ENCODE measurements around the gene GK.
"Not testable (repeated sequence)": the region's sequence is repeated elsewhere in the genome, so short reads cannot be mapped to it uniquely, and the experiment has no call there.

GK gene

DNA sequence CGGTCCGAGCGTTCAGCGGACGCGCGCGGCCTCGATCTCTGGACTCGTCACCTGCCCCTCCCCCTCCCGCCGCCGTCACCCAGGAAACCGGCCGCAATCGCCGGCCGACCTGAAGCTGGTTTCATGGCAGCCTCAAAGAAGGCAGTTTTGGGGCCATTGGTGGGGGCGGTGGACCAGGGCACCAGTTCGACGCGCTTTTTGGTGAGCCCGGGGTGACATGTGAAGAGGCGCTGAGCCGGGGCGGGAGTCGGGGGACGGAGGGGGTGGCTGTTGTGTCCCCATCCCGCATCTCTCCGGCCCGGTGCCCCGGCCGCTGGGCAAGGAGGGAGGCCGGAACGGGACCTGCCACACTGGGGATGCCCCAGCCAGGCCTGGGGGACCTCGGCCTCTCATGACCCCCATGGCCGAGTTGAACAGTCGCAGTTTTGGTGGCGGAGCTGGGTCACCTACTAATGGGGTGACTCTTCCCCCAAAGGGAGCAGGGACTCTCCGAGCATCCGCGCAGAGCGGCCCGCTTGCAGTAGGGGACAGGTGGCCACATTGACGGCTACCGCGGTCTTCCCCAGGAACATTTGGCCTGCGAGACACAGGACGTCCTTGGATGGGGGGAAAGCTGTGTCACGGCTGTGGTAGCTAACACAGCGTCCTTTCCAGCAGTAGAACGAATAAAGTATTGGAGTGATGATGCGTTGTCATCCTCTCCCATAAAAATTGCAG lies at the start of gene GK:
GK (plus strand) TSS at position 9 of the 717 bp plus-strand sequence; CDS start at position 124, 115 bp downstream.
- FAIRE-seq, result no peak

DNA sequence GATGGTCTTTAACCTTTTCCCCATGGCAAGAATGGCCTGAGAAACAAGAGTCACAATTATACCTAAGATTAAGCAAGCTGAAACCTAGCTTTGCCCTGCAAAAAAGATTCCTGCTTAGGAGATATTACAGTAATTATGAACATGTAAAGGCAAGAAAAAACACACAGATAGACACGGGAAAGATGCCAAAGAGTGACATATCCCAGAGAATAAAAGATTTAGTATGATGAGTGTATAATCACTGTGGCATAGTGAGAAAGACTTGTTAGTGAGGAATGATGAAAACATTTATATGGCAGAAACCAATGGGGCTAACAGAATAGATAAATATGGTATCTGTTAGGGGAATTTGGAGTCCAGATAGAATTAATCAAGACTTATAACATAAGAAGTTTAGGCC lies 46.1 kb upstream of the GK start:
- no peak for FAIRE-seq

DNA sequence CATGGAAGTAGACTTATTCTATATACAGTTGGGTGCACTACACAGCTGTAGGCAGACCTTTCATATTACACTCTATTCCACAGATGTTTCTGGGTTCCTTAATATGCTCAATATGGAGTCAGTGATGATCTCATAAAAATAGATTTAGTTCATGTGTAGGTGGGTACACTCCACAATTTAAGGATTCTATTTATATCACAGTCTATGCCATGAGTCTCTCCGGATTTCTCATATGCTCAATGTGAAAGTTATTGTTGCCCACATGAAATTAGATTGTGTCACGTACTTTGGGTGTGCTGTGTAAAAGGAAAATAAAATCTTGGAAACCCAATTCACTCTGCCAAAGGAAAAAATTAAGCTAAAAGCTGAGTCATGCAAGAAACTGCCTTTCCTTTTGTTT lies 43.2 kb upstream of the GK start:
- FAIRE-seq, result no peak

DNA sequence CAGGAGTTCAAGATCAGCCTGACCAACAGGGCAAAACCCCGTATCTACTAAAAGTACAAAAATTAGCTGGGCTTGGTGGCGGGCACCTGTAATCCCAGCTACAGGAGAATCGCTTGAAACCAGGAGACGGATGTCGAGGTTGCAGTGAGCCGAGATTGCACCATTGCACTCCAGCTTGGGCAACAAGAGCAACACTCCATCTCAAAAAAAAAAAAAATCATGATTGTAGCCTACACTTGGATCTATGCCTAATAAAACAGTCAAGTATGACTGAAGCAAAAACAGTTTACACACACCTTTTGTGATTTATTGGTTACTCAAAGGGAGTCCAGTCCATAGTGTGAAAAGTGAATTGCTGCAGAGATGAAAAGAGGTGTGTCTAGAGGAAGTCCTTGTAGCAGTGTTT lies 41.0 kb upstream of the GK start:
- no peak for FAIRE-seq

DNA sequence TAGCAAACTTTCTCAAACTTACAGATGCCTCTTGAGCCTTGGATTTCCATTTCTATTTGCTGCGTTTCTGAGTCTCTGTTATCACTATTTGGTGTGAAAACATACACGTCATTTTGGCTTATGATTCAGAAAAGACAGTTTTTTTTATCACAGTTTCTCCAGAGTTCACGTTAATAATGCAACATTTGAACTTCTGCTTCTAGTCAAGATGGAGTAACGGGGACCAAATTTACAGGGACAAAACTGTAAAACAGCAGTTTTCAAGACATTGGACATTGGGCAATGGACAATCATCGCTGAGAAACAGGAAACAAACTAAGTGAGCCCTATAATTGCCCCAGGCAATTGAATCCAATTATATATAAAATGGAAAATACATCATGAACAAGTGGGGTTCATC lies 39.5 kb upstream of the GK start:
- no peak for FAIRE-seq

DNA sequence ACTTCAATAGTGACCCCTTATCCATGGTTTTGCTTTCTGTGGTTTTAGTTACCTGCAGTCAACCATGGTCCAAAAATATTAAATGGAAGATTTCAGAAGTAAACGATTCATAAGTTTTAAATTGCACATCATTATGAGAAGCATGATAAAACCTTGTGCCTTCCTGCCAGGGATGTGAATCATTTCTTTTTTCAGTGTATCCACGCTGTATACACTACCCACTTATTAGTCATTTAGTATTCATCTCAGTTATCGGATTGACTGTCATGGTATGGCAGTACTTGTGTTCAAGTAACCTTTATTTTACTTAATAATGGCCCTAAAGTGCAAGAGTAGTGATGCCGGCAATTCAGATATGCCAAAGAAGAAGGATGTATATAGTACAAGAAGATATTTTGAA lies 38.0 kb upstream of the GK start:
- FAIRE-seq, result no peak

DNA sequence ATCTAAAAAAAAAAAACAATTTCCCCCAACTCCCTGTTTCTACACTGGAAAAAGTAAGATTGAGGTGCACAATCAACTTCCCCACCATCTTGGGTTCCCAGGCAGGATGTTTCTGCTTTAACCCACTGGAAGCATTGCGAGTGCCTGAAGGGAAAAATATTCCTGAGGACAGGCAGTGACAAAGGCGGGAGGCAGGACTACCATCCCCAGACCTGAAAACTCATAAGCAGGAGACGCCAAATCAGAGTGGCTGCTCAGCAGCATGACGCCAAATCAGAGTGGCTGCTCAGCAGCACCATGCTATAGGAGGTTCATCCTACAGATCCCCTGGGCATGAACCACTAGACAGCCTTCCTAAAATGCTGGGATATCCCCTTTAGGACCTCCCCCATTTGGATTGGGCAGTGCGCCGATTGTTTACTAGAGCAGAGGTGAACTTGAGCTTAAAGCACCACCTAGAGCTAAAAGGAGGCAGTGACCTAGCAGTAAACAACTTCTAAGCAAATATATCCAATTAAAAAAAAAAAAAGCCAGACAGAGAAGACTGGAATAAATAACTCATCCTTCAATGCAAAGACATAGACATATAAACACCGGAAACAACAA lies 35.0 kb upstream of the GK start:
- no peak for FAIRE-seq

DNA sequence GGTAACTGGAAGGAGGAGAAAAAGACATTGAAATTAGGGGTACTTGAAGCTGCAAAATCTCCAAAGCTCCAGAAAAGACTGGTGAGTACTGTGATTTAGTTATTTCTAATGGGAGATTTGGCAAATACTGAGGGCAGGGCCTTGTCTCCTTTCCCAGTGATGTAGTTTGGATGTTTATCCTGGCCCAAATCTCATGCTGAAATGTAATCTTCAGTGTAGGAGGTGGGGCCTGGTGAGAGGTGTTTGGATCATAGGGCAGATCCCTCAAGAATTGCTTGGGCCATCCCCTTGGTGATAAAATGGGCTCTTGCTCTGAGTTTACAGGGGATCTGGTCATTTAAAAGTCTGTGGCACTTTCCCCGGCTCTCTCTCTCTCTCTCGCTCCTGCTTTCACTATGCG lies 33.1 kb upstream of the GK start:
- FAIRE-seq, result no peak

DNA sequence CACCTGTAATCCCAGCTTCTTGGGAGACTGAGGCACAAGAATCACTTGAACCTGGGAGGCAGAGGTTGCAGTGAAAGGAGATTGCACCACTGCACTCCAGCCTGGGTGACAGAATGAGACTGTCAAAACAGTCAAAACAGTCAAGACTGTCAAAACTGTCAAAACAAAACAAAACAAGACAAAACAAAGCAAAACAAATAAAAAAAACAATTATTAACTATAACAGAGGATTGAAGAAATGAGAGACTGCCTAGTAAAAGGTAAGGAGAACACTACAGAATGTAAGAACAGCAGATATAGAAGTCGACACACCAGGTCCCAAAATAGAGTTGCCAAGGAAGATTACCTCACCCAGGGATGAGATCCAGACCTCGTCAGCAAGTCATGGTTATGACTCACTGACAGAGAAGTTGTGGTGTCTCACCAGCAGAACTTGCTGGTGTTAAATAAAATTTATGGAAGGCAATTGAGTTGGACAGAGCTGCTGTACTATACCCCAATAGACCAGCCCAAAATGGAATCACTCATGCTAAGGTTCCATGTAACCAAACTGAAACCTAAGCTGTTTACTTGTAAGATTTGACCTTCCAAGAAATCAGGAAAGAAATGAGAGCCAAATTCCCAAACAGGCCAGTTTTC lies 32.1 kb upstream of the GK start:
- FAIRE-seq, result no peak

DNA sequence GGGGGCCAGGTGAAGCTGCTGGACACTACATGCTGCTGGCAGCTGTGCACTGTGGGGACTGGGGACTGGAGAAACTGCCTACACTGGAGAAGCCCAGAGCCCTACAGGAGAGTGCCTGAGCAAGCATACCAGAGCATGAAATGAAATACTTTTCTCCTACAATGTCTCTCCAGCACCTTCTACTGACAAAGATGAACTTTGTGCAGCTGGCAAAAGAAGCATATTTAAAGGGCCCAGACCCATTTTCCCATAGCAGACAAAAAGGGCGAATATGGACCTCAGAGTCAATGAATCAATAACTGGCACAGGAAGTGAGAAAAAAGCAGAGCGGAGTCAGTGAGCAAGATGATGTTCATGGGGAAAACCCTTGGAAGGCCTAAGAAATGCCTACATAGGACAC lies 30.9 kb upstream of the GK start:
- FAIRE-seq, result no peak

DNA sequence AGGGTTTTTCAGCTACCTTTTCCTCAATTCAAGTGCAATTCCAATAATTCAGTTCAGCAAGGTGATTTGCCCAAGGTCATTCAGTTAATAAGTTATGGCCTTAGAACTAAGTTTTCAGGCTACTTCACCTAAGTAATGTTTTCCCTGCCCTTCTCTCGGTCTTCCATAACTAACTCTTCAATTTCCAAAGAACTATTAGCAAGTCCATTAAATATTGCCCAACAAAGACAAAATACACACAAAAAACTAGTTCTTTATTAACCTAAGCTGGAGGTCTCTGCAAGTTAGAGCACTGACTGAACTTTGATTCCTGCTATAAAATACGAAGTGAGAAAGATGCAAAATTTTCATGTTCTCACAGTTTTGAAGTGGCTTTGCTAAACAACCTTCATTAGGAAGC lies 26.8 kb upstream of the GK start:
- no peak for FAIRE-seq

DNA sequence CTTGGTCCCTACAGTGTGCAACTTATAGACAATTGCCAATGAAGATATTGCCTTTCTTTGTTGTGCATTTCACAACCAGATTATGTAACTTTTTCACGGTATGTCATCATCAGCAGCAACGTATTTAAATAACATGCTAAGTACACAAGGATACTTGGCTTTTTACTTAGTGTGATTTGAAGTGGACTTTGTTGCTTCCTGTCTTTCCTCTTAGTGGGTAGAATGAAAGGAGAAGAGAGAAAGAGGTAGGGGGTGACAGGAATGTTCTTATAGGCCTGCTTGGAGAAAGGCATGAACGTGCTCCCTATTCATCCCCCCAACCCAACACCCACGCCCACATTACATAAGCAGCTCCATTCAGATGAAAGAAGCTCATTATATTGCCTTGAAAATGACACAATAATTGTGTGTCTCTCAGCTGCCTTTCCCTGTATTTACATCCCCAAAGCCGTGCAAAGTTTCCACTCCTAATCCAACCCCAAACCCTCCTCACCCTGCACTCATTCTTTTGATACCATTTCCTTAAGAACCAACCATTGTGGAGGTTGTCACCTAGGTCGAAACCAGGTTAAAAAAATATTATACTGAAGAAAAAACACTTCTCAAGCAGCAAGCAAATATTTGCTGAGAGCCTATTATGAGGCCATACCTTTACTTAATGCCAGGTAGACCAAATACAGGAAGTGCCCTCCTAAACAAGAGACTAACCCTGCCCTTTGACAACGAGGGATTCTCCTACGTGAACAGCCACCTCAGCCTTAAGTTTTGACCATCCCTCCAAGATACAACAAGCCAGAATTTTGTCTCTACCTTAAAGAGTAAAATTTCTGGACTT lies 25.2 kb upstream of the GK start:
- no peak for FAIRE-seq

DNA sequence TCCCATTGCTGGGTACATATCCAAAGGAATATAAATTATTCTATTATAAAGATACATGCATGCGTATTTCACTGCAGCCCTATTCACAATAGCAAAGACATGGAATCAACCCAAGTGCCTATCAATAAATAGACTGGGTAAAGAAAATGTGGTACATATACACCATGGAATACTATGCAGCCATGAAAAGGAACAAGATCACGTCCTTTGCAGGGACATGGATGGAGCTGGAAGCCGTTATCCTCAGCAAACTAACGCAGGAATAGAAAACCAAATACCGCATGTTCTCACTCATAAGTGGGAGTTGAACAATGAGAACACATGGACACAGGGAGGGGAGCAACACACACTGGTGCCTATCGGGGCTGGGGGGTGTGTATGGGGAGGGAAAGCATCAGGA lies 19.2 kb upstream of the GK start:
- FAIRE-seq, result not testable (repeated sequence)

DNA sequence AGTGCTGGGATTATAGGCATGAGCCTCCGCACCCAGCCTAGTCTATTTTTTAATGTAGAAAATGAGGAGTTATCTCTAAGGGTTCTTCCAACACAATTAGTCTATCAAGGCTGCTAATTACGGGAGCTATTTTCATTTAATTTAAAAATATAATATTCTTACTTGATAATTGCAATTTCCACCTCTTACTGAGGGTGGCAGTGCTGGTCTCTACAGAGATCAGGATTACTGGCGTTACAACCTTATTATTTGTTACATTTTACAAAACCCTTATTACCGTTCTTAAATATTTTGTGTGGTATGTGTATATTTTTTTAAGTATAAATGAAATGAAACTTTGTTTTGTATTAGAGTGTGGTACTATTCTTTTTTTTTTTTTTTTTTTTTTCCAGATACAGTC lies 17.6 kb upstream of the GK start:
- peak; percentile 68 for FAIRE-seq

DNA sequence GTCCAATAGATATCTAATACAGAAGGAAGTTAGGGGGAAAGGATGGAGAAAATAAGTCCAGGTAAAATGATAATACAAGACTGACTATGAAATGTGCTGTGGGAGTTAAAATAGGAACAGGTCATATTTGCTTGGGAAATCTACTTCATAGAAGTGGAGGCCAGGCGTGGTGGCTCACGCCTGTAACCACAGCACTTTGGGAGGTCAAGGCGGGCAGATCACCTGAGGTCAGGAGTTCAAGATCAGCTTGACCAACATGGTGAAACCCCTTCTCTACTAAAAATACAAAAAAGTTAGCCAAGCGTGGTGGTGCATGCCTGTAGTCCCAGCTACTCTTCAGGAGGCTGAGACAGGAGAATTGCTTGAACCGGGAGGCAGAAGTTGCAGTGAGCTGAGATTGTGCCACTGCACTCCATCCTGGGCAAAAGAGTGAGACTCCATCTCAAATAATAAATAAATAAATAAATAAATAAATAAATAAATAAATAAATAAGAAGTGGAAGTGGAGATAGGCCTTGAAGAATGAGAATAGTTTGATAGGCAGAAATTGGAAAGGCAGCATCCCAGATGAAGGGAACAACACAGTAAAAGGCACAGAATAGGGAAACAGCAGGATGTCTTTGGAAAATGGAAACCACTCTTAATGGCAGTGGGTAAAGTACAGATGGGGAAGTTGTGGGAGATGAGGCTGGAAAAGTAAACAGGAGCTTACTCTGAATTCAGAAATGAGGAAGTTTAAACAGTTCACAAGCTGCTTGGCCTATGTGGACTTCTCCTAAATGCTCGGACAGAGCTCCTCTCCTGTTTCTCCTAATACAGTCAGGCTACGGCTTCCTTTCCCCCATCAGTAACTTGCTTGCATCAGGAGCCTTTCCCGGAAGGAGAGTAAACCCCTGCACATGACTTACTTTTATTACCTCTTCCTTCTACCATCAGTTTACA lies 15.1 kb upstream of the GK start:
- FAIRE-seq, result no peak

DNA sequence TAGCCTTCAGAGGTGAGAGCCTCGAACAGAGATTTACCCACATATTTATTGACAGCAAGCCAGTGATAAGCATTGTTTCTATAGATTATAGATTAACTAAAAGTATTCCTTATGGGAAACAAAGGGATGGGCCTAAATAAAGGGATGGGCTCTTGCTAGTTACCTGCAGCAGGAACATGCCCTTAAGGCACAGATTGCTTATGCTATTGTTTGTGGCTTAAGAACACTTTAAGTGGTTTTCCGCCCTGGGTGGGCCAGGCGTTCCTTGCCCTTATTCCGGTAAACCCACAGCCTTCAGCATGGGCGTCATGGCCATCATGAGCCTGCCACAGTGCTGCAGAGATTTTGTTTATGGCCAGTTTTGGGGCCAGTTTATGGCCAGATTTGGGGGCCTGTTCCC lies 13.5 kb upstream of the GK start:
- FAIRE-seq, result not testable (repeated sequence)

DNA sequence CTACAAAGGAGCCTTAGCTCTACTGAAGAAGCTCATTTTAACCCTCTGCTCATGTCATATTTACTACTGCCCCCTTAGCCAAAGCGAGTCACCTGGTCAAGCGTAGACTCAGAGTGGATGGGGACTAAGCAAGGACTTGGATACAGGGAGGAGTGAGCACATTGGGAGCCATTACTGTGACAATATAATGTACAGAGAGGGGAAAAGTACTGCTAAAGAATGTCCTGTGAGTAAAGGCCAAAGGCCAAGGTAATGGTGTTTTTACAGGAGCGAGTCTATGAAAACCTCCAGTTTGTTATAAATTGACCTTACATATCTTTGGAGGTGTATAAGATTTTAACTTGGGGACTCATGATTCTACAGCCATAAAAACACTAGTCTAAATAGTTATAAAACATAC lies 10.6 kb upstream of the GK start:
- no peak for FAIRE-seq

DNA sequence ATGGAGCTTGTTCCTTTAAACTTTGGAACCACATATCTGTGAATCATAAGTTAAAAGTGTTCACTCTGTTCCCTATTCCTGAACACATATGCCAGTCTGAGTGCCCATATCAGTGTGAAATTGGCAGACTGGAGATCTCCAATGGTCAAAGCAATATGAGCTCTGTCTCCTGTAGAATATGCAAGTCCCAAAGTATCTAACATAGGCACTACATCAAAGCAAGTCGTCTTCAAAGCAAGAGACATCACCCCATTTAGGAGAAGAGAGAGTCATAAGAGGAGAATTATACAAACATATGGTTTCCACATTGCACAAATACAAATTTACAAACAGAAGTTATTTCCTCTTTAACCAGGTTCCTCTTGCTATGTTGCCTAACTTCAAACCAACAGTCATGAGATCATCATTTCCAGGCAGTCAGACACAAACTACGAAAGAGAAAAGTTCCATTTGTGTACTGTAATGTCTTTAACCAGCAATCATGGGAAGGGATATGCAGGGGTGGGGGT lies 9.9 kb upstream of the GK start:
- no peak for FAIRE-seq

DNA sequence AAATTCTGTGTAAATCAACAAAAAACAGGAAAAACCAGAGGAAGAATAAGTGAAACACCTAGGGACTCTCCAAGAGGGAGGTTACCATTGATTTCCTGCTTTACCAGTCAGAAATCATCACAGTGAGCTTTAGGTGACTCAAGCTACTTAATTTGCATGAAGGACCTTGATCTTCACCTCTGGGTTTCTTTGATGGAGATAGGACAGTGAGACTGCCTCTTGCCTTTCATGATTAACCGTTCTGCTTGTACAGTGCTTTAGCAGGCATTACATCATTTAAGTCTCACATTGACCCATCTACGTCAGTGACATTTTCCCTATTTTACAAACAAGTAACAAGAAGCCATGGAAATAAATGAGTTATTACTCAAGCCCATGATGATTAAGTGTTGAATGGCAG lies 3.4 kb upstream of the GK start:
- FAIRE-seq, result no peak

DNA sequence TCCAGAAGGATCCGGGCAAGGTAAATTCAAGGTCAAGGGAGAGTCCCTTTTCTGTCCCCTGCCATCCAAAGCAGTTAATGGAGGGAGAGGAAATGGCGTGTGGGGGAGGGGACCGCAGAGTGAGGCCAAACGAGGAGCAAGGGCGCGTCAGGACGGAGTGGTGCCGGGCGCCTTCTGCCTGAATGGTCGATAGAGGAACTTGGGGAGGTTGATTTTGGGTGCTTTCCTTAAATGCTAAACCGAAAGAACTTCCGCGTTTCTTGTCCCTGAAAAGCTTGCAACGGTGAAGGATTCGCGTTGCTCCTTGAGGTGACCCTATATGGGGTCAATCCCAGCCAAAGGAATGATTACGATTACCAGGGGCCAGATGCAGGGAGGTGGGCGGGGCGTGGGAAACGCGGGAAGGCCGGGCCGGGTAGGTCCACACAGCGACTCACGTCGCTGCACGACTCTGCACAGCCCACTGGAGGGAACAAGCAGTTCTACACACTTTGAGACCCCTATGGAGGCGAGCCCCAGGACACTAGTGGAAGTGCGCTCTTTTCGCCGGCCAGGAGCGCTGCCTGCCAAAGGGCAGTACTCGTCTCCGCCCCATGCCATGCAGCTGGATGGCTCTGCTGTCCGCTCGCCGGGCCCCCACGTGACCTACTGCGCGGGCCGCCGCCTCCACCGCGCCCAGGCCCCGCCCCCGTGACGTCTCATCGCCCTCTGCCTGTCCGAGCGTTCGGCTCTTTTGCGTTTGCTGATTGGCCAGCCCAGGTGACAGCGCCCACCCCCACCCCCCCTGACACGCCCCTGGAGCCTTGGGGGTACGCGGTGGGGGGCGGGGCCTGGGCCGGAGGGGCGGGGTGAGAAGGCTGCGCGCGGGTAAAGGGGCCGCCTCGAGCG lies 452 bp upstream of the GK start:
- no peak for FAIRE-seq

DNA sequence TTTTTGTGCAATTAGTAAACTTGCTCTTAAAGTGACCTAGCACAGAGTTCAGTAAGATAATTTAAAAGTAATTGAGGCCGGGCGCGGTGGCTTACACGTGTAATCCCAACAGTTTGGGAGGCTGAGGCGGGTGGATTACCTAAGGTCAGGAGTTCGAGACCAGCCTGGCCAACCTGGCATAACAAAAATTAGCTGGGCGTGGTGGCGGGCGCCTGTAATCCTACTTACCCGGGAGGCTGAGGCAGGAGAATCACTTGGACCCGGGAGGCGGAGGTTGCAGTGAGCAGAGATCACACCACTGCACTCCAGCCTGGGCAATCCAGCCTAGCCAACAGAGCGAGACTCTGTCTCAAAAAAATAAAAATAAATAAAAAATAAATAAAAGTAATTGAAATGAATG lies 1.2 kb downstream of the GK start:
- not testable (repeated sequence) for FAIRE-seq

Measured in A204.1 (cell line).